ENCODE data around the gene OSBPL5.

OSBPL5 gene

GRCh38 chr11:3197044-3197695 is 32.1 kb upstream of the OSBPL5 start:
- no peak for DNase-seq

GRCh38 chr11:3196161-3197043 is 31.3 kb upstream of the OSBPL5 start:
- no peak for DNase-seq

DNA sequence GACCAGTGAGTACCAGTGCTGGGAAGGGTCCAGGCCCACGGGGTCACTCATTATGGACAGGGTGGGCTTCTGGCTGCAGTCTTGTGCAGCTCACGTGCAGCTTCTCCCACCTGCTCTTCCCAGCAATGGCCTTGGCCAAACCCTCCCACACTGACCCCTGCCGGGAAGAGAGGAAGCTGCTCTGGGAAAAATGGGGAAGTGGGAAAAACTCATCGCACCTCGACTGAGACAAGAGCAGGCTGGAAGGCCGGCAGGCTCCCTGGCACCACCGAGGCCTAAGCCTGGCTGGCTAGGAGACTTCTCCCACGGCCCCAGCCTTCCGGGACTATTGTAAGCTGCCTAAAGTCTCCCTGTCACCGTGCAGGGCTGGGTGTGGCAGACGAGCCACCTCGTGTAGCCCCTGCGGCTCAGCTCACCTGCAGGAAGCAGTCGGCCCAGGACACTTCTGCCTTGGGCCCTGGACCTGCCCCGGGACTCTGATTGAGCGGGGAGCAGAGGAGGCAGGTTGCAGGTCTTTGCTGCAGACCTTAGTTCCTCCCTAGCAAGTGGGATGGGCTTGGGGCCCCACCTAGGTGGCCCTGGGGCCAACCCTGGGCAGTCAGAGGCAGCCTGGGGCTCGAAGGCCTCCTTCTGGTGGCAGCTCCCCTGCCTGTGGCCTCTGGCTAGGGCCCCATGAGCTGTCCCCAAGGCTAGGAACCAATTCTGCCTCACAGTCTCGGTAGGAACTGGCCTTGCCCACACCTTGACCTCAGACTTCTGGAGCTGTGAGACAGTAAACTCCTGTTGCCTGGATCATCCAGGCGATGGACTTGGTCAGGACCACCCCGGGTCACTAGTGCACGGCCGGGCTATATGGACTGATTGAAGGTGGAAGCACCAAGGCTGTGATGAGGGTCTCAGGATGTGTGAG is 30.4 kb upstream of the OSBPL5 start:
- no peak for DNase-seq

DNA sequence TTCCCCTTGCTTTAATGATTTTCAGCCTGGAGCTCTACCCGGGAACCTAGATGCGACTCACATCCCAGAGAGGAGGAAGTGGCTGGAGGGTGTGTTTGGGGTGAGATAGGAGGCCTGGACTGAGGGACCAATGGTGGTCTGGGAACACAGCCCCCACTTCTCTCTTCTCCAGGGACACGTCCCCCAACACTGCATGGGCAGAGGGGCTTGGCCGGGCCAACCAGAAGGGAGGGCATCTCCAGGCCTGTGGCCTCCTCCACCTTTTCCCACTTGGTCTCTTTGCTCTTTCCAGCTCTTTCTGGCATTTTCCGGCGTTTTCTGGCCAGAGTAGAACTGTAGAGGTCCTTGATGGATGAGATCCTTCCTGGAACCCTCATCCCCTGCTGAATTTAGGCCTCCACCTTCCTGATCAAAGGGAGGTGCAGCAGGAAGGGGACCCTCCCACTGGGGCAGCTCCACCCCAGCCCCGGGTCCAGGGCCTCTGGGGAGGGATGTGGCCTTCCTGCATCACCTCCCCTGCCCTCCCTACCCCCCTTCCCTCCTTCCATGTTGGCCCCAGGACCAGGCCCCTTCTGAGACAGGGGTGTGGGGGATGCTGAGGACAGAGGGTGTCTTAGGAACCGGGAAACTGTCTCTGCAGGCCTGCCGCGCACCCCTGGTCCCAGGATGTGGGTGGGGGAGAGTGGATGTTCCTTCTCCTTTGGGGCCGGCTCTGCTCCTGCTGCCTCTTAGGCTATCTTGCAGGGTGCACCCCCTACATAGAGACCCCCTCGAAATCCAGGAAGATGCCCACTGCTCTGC is 29.1 kb upstream of the OSBPL5 start:
- no peak for DNase-seq

GRCh38 chr11:3193373-3194015 is 28.4 kb upstream of the OSBPL5 start:
- no peak for DNase-seq

DNA sequence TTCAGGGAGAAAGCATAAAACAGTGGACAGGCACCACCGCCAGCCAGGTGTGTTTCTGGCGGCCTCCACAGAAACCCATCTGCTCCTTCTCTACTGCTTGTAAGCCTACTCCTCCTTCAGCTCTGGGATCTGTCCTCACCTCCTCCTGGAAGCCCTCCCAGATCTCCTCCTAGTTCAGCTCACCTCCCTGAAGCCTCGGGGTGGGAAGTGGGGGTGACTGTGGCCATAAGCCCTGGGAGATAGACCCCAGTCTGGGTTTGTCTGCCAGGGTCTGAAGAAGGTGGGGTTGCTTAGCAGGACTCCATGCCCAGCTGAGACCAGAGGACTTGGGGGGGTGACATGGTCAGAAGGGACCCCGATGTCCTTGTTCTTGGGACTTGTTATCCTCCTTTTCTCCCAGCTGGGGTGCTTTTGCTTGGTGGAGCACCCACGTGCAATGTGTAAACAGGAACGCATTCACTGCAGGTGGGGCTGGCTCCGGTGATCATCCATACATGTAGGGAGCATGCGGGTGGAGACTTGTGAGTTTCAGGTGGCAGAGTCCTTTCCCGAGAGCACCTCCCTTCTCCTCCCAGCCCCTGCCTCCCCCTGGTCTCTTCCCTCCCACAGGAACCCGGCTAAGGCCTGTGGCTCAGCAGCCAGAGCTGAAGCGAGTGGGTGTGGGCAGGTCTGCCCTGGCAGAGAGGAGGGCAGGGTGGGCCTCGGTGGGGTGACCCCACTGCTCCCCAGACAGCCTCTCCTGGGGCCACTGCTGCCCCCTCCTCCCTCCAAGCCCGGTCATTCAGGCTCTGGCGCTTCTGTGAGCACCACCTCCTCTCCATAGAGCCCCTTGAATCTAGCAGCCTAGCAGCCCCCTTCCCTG is 27.6 kb upstream of the OSBPL5 start:
- DNase-seq: no peak

DNA sequence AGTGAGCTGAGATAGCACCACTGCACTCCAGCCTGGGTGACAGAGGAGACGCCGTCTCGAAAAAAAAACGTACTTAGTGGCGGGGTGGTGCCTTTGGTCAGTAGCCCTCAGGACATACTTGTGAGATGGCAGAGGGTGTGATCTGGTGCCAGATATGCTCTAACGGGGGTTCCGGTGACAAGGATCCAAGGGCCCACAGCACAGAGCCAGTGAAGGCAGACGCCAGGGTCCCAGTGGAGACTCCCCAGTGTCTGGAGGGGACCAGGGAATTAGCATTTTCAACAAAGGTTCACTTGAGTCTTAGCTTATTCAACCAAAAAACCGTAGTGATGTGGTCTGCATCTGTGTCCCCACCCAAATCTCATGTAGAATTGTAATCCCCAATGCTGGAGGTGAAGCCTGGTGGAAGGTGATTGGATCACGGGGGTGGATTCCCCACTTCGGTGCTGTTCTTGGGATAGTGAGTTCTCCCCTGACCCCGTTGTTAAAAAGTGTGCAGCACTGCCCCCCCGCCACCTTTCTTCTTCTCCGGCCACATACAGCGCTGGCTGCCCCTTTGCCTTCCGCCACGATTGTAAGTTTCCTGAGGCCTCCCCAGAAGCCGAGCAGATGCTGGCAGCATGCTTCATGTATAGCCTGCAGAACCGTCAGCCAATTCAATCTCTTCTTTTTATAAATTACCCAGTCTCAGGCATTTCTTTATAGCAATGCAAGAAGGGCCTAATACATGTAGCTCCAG is 26.6 kb upstream of the OSBPL5 start:
- DNase-seq: no peak

GRCh38 chr11:3190600-3190999 is 25.5 kb upstream of the OSBPL5 start:
- no peak for DNase-seq

GRCh38 chr11:3189886-3190583 is 24.9 kb upstream of the OSBPL5 start:
- no peak for DNase-seq

- no peak for DNase-seq
These were observed 24.2 kb upstream of the OSBPL5 start for GRCh38 chr11:3189196-3189843.

DNA sequence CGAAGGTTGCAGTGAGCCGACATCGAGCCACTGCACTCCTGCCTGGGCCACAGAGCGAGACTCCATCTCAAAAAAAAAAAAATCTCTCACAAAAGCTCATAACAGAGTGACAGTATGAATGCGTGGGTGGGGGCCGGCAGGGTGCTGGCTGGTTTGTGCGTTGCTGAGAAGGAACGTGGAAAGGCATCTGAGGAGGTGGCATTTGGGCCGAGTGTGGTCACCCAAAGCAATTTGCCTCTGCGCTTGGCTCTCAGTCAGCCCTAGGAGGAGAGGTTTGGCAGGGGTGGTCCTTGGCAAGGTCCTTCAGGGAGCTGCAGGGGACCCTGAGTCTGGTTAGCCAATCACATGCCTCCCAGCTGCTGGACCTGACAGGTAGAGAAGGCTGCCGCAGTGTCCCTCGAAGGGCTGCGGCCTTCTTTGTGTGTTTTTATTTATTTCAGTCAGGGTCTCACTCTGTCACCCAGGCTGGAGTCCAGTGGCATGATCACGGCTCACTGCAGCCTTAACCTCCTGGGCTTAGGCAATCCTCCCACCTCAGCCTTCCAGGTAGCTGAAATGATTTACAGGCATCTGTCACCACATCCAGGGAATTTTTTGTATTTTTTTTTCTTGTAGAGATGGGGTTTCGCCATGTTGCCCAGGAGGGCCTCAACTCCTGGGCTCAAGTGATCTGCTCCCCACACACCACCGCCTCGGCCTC is 23.5 kb upstream of the OSBPL5 start:
- DNase-seq: no peak

- DNase-seq: no peak
These were observed 21.2 kb upstream of the OSBPL5 start for GRCh38 chr11:3186166-3186953.

DNA sequence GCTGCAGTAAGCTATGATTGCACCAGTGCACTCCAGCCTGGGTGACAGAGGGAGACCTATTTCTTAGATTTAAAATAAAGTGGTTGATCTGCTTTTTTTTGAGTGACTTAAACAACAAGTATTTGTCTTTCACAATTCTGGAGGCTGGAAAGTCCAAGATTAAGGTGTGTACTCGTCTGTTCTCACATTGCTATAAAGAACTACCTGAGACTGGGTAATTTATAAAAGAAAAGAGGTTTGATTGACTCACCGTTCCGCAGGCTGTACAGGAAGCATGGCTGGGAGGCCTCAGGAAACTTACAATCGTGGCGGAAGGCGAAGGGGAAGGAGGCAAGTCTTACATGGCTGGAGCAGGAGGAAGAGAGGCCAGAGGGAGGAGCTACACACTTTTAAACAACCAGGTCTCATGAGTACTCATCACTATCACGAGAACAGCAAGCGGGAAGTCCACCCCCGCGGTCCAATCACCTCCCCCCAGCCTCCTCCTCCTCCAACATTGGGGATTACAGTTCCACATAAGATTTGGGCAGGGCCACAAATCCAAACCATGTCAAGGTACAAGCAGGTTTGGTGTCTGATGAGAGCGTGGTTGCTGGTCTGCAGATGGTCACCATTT is 19.7 kb upstream of the OSBPL5 start:
- DNase-seq: no peak

DNA sequence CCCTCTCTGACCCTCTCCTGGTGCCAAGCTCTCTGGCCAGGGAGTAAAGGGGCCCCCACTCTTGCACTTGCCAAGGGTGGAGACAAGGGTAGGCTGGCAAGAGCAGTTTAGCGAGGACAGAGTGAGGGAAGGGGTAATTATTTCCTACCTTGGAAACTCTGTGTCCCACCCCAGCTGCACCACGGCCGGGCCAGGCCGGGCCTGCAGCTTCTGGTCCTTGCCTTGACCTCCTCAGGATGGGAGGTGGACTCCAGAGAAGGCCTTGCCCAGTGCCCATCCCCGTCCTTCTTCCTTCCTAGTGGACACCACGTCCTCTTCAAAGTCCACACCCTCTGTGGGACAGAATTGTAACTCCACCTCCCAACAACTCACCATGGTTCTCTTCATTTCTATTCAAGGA is 18.4 kb upstream of the OSBPL5 start:
- DNase-seq: no peak

GRCh38 chr11:3182462-3182852 is 17.3 kb upstream of the OSBPL5 start:
- DNase-seq: no peak

DNA sequence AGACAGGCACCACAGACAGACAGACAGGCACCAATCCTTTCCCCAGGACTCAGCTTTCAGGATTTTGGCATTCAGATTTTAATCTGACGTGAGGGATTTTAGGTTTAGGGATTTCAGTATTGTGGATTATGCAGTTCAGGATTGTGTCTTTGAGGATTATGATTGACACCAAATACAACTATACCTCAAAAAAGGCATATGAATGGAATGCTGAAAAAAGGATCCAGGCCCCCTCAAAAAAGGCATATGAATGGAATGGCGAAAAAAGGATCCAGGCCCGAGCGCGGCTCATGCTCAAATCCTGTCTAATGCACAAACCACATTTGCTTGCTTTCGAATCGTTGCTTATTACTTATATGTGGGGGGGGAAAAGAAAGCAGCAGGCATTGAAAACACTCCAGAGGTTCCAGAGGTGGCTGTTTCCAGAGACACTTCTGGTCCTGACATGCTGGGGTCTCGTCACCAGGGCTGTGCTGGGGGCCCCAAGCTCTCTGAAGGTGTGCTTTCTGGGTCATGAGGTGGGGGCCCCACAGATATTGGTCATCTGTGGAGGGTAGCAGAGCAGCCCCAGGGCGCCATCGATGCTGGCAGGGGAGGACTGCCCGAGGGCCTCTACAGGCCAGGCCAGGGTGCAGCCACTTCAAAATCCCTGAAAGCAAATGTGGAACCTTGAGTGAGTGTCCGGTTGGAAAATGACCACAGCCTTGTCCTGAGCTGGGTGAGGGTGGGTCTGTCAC is 16.8 kb upstream of the OSBPL5 start:
- DNase-seq: no peak
